Dermis blood vessel endothelial cell (primary cell): ENCODE measurements around the gene VPS35L. TPM values are rescaled to one million over a fixed set of nuclear protein-coding genes. Genes with fewer than 3 reads are reported as not detected.
"Not testable (repeated sequence)": the region's sequence is repeated elsewhere in the genome, so short reads cannot be mapped to it uniquely, and the experiment has no call there.

Source experiments
- DNase-seq: peaks from one replicate; pipeline ENCODE4 v3.0.0; 2010
- total RNA-seq: library from RNA; depleted of rRNA; stranded (reverse); fragments of >200 nt; gene quantifications from 2 replicates; pipeline ENCODE4 v1.2.3, GENCODE V29; 2014

Gene VPS35L
- total RNA-seq, 1 donor from 2014 or later = 36.4 TPM

DNA sequence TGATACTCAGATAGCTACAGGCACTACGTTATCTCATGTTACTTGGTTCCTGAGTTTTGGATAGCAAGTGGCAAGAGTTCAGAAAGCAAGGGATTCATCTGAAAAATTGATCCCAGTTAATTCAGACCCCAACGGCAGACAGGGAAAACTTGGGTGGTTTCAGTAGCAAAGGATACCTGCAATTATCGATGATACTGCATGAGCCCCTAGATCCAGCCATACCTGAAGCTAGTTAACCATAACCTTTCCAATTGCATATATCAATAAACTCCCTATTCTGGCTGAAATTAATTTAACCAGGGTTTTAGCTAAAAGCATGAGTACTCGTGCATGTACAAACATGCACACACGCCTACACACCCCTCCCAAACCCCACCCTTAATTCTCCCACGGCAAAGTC, 158.2 kb downstream of the VPS35L start:
- DNase-seq = no peak

DNA sequence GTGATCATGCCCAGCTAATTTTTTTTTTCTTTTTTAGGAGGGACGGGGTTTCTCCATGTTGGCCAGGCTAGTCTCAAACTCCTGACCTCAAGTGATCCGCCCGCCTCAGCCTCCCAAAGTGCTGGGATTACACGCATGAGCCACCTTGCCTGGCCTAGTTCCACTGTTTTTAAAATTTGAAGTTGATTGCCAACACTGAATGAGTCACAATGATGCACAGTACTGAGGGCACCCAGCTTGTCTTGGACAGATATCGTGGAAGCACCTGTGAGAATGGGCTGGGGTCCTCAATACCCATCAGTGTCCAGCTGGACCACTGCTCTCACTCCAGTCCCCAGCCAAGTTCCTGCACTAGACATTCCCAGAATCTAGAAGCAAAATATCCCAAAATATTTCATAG, 160.1 kb downstream of the VPS35L start:
- no peak for DNase-seq

DNA sequence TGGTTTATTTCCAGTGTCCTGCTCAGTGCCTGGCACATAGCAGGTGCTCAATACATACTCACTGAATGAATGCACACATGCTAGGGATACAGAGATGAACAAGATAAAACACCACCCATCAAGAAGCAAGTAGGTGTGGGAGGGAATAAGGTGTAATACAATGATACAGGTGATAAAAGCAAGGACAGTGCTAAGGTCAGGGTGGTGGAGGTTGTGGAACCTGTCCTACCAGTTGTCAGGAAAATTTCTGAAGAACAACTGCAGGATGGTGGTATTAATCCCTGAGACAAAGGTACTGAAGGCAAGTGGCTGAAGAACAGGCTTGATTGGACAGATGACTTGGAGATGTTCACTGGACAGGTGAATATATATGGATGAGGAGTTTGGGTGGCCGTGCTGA, 160.7 kb downstream of the VPS35L start:
- DNase-seq = no peak

DNA sequence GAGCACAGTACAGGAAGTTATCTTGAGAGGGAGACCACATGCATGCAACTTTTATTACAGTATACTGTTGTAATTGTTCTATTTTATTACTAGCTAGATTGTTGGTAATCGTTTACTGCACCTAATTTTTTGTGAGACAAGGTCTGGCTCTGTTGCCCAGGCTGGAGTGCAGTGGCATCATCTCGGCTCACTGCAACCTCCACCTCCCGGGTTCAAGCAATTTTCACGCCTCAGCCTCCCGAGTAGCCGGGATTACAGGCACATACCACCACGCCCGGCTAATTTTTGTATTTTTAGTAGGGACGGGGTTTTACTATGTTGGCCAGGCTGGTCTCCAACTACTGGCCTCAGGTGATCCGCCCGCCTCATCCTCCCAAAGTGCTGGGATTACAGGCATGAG, 161.2 kb downstream of the VPS35L start:
- DNase-seq = not testable (repeated sequence)

DNA sequence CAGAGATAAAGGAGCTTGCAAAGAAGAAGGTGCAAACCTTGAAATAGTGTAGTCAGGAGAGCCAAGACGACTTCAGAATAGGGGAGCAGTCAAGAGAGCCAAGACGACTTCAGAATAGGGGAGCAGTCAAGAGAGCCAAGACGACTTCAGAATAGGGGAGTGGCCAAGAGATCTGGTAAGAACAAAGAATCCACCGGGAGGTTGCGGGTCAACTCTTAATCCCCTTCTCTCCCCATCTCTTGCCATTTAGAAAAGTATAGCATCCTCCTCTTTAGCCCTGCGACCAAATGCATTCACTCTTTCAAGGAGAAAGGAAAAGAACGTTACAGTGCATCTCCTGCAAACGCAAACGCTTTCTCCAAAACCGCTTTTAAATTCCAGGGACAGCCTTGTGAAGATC, 161.8 kb downstream of the VPS35L start:
- peak; percentile 50 for DNase-seq

DNA sequence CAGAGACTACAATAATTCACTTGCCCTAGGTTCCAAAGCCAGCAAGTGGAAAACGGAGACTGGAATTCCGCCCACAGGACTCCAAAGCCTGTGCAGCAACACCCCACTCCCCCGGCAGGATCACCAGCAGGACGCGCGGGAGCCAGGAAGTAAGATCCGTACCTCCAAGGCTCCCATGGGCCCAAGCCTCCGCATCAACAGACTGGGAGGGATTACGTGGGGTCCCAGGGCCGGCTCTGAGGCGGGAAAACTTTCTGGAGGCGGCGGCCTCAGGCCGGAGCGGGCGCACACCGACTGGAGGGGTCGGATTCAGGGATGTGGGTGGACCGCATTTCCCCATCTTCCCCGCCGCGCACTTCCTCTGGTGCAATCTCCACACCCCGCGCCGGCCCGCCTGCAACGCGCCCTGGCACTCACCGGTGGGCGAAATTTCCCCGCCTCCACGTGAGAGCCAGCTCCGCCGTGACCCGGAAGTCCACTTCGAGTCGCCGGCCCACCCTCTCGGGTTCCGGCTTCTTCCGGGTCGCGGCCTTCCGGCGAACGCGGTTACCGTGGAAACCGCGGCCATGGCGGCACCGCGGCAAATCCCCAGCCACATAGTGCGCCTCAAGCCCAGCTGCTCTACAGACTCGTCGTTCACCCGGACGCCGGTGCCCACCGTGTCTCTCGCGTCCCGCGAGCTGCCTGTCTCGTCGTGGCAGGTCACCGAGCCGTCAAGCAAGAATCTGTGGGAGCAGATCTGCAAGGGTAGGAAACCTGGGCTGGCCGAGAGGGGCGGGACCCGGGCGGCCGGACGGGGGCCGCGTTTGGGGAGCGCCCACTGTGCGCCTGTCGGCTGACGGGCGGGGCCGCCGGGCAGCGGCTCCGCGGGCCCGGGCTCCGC, 162.5 kb downstream of the VPS35L start, which contains the start of the genes IQCK and KNOP1:
Gene IQCK (plus strand): TSS at position 531 of the 883 bp plus-strand sequence. CDS start 36 bp downstream, at position 567.
Gene KNOP1 (minus strand): TSS at position 487 of the 883 bp plus-strand sequence. CDS start 3,192 bp downstream, outside the sequence.
- DNase-seq = peak; percentile 94

DNA sequence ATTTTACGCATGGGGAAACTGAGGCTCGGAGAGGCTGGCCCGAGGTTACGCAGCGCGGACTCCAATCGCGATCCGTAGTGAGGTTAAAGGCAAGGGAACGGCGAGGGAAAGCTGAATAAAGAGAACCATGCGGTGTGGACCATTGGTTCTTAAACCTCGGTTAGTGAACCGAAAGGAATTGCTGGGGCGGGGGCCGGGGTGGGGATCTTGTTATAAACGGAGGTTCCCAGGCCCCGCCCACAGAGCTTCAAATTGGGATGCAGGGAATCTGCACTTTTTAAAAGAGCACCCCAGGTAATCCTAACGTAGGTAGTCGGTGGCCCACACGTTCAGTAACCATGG, 163.1 kb downstream of the VPS35L start:
- no peak for DNase-seq

DNA sequence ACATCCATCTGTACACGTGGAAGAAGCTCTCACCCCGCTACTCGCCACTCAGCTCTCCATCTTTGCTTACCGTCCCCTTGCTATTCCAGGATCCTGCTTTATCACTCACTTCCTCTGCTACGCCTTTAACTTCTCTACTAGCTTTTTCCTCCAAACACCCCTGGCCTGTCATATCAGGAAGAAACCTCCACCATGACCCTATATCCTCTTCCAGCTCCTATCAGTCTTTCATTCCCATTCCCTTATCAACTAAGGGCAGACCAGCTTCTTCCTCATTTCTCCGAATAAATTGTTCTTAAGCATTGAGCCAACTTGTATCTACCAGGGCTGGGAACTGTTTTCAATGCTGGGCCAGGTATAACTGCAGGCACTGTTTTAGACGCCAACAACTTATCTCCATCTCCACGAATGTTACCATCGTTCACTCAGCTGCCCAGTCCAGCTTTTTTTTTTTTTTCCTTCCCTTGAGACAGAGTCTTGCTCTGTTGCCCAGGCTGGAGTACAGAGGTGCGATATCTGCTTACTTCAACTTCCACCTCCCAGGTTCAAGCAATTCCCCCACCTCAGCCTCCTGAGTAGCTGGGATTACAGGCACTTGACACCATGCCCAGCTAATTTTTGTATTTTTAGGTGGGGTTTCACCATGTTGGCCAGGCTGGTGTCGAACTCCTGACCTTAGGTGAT, 166.9 kb downstream of the VPS35L start:
- DNase-seq = no peak

DNA sequence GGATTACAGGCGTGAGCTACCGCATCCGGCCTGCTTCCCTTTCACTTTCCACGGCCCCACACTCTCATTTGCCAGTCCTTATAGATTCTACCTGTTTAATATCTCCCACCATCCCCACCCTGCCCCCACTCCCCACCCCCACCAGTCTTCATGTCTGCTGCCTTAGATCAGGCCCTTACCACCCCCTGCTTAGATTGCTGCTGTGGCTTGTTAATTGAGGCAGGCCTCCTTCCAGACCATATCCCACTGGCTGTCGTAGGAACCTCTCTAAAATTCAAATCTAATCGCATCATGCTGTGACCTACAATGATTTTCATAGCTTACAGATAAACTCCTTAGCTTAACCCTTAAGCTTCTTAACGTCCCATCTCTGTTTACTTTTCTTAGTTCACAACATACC, 167.5 kb downstream of the VPS35L start:
- DNase-seq = no peak

DNA sequence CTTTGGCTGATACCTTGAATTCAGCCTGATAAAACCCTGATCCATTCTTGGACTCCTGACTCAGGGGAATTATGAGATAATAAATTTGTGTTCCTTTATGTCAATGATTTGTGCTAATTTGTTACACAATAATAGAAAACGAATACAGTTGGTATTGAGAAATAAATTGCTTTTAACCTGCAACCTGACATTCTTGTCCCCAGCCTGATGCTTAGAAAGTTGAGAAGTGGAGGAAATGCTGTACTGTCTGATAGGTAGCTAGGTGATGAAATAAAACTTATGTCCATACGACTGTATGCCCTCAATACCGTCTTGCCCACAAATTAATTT, 173.1 kb downstream of the VPS35L start:
- DNase-seq = no peak

DNA sequence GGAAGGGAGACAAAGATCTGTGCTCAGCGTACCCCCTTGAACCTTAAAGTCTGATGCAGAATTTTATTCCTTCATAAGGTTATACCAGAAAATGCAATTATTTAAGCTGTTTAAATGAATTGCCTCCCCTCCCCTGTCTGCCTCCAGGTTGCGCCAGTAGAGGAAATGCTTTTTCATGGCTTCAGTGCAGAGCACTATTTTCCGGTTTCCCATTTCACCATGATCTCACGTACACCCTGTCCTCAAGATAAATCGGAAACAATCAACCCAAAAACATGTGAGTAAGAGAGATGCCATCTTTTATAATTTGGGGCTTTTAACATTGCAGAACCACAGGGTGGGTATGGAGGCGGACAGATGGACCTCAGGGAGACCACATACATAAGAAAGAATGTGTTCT, 178.0 kb downstream of the VPS35L start:
- peak; percentile 56 for DNase-seq

DNA sequence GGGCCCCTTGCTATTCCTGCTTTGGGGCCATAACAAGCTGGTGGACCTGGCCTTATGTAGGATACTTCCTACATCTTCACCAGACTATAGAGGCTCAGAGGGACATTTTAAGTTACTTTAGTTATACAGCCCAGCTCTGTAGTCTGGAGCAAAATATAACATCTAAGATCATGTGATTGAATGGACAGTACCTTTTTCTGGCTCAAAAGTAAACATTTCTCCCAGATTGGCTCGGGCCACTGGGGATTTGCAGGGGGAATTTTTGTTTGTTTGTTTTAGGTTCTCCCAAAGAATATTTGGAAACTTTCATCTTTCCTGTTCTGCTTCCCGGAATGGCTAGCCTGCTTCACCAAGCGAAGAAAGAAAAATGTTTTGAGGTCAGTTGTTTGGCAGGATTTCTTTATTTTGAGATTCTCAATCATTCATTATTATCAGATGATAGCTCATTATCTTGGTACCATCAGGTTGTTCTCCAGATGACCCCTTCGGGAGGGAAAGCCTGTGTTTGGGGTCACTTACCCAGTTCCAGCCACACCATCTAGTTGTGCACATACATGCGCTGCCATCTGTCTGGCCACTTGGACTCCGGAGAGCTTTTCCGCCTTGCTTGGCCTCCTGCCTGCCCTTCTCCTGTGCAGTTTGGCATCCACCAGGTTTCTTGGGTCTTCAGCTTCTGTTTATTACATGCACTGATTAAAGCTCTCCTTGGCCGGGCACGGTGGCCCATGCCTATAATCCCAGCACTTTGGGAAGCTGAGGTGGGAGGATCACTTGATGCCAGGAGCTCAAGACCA, 179.8 kb downstream of the VPS35L start:
- no peak for DNase-seq

DNA sequence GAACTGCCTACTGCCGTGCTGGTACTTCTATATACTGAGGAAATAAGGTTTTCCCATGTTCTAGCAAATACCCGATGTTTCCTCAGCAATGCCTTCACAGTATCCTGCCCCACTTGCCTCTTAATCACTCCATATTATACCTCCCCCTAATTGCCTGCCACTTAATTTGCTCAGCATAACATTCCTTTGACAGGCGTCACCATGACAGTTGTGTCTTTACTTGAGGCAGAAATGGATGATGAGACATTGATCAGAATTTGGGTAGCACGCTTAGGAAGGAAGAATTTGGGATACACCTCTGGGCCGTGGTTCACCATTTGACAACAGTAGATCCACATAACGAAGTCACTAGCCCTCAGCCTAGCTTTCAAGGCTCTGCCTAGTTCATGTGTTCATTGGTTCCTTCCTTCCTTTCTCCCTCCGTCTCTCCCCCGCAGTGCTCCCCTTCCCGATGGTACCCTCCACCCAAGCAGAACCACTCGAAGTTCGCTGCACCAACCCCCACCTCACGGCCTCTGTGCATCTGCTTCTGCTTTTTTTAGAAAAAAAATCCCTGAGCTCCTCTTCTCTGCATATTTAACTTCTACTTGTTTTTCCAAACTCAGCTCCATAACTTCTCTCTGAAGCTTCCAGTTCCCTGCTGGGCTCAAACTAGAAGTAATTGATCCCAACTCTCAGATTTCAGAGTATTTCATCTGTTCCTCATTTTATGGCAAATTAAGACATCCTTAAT, 182.0 kb downstream of the VPS35L start:
- no peak for DNase-seq

DNA sequence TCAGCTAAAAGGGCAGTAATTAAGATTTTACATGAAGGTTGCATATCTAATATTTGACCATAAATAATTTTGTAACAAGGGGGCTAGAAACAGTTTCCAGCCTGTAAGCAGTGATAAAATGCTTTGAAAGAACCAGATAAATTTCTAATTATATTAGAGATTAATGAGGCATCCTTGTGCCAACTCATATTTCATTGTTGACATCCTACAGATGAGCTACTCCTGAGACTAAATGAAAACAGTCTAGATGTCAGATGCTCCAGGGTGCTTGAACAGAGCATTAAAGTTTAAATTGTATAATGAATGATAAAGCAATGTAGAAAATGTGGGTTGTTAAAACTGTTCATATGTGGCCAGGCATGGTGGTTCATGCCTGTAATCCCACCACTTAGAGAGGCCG, 185.9 kb downstream of the VPS35L start:
- DNase-seq = no peak

DNA sequence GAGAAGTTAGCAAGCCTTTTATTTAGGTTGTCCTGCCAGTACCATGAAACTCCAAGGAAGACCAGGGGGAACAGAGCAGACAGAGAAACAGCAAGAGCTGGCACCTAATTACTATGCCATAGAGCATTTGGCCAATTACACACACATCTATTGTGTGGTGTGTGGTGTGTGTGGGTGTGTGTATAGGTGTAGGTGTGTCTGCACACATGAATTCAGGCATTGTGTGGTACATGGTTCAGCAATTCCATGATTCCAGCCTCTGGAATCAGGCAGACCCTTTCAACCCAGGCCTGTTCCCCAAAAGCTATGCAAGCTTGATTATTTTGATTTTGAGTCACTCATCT, 188.3 kb downstream of the VPS35L start:
- DNase-seq = no peak

DNA sequence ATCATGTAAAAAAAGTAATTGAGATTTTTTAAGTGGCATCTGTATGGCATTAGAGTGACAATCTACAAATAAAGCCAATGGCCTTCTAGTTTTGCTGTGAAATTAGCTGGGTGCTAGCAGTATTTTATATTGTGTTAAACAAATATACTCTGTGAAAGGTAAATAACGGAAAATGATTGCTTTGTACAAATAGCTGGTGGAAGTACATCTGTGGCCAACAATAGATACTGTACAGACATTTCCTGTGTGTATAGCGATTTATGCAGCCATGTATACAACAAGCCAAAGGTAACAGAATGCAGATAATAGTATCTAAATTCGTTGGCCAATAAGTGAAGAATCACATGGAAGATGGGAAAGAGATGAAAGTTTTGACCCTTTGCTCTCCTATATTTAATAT, 189.2 kb downstream of the VPS35L start:
- peak; percentile 41 for DNase-seq

DNA sequence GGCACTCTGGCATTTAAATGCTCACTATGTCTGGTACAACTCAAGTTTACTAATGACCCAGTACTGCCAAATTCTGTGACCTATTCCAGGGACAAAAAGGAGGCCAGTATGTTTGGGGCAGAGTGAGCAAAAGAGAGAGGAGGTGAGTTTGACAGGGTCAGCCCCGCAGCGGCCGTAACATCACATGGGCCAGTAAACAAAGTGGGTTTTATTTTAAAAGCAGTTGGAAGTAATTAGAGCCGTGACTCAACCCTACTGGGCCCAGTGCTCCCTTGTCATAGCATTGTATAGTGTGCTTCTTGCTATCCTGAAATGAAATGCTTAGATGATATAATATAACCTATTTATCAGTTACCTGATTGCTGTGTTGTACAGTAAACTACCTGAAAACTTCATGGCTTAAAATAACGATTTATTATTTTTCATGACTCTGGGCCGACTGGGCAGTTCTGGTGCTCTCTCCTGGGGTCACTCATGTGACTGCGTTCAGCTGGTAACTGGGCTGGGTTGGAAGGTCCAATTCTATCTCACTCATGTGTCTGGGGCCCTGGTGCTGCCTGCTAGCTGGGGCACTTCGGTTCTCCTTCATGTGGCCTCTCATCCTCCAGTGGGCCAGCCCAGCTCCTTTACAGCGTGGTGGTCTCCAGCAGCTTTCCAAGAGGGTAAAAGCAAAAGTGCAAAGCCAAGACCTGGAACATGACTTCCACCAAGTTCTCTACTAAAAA, 189.9 kb downstream of the VPS35L start:
- peak; percentile 37 for DNase-seq

DNA sequence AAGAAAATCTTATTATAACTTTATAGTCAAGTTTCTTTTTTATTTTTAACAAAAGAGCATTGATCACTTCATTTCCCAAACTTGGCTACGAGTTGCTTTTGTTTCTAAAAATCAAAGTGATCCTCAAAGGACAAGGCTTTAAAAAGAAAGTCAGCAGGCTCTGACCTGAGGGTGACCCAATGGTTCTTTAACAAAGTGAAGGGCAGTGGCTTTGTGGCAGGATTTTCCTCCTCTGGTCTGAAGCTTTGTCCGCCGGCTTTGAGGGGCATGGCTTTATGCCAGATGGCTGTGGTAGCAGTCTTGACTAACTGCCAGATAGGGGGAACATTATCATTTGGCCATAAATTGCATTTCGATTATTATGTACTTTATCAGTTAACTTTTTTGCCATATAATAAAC, 191.1 kb downstream of the VPS35L start:
- DNase-seq = peak; percentile 54

DNA sequence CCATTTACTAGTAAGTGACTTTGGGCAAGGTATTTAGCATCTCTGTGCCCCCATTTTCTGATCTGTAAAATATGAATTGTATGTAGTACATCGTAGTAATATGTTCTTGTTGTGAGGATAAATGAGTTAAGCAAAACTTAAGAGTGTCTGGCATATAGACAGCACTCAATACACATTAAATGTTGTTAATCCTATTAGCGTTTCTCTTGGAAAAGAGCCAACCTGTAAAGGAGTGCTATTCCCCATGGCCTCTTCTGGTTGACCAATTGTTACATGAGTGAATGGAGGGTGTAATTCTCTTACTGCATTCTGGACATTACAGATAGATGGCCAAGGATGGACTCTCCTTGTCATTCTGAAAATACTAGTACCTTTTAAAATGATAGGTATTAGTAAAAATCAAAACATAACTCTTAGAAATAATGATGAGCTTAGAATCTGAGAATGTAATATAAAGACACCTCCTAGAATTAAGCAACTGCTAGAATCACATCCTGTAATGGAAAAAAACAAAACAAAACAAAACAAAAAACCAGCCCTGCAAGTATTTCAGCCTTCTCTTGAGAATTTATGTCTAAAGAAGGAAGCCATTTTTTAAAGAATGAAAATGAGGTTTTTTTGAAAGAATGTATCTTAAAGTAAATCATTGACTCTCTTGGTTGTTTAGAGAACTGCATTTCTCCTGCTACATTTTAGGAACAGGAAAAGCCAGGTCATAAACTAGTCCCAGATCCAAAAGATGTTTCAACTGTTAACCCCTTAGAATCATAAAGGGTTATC, 193.1 kb downstream of the VPS35L start:
- peak; percentile 36 for DNase-seq

DNA sequence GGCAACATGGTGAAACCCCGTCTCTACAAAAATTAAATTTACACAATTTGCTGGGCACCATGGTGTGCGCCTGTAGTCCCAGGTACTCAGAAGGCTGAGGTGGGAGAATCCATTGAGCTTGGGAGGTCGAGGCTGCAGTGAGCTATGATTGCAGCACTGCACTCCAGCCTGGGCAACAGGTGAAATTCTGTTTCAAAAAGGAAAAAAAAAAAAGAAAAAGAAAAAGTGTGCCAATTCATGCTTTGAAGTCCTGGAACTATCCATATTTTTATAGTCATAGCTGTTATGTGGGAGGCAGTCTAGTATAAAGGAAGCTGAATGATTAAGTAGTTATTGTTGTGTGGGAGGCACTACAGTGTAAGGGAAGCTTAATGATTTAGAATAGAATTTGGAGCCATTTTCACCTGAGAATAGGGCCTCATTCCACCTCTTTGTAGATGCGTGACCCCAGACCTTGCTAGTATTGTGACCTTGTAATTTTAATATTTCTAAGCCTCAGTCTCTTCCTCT, 194.1 kb downstream of the VPS35L start:
- peak; percentile 51 for DNase-seq
